Measurements from ENCODE around the gene PIN4. TPM values are rescaled to one million over a fixed set of nuclear protein-coding genes. Genes with fewer than 3 reads are reported as not detected.

Gene PIN4
- total RNA-seq, result 10 to 100 TPM in 3 of 4 donors, 1 to 10 TPM in 1; 6.5 to 19.0 (median 11.3) TPM

DNA sequence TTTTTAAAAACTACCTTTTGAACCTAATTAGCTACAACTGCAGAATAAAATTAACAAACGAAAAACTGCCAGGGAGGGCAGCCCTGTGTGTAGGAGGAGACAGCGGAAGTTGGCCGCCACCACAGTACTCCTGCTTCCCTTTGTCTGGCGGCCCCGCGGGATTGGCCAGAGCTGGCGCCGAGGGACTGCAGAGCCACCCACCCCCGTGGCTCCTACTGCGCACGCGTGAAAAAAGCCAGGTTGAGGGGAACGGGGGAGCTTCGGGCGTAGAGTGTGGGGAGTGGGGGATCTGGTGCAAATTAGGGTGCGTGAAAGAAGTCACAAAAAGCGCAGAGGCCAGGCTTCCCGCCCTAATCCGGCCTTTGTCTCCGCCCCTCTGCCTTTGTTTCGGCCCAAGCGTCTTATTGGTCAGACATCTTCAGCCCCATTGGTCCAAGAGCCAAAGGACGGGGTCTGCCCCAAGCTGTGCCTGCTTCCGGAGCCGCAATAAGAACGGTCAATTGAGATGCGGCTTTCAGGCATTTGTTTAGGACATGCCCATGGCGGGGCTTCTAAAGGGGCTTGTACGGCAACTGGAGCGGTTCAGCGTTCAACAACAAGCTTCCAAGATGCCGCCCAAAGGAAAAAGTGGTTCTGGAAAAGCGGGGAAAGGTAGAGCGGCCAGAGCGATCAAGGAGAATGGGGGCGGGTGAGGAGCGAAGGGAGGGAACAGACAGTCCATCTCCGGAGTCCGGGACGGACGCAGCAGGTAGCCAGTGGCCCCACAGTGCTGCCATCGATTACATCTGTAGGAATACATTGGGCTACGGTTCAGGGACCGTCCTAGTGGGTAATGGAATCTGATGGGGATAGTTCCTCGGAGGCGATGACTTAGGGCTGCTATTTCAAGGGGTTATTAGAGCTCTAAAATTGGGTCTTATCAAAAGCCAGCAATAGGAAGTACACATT lies at the start of gene PIN4:
Gene PIN4, plus strand, starts transcription at position 580 of the 948 bp plus-strand sequence. Its CDS starts 29 bp downstream, at position 609.
- peak within 1 kb of the TSS; percentile 70 to 86 (median 82) for H3K27ac ChIP-seq
- TF ChIP-seq POLR2A (IDR thresholded peaks at IDR 0.05), result peak in 1 of 2 donors; percentile 28
- TF ChIP-seq, protein P1, sequence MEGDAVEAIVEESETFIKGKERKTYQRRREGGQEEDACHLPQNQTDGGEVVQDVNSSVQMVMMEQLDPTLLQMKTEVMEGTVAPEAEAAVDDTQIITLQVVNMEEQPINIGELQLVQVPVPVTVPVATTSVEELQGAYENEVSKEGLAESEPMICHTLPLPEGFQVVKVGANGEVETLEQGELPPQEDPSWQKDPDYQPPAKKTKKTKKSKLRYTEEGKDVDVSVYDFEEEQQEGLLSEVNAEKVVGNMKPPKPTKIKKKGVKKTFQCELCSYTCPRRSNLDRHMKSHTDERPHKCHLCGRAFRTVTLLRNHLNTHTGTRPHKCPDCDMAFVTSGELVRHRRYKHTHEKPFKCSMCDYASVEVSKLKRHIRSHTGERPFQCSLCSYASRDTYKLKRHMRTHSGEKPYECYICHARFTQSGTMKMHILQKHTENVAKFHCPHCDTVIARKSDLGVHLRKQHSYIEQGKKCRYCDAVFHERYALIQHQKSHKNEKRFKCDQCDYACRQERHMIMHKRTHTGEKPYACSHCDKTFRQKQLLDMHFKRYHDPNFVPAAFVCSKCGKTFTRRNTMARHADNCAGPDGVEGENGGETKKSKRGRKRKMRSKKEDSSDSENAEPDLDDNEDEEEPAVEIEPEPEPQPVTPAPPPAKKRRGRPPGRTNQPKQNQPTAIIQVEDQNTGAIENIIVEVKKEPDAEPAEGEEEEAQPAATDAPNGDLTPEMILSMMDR (IDR thresholded peaks at IDR 0.05), result no peak
- peak; percentile 83 to 94 (median 85) for DNase-seq
- peaks cover 0 to 7% (median 0%) of the 10 kb centered on the region in 4 donors for H3K4me1 ChIP-seq
- no peaks in the 10 kb centered on the region for H3K27me3 ChIP-seq
- H3K36me3 ChIP-seq, result no peaks in the 10 kb centered on the region
- peak within 1 kb of the TSS; percentile 54 to 81 (median 55) for H3K4me3 ChIP-seq
- H3K9me3 ChIP-seq, result no peaks in the 10 kb centered on the region

DNA sequence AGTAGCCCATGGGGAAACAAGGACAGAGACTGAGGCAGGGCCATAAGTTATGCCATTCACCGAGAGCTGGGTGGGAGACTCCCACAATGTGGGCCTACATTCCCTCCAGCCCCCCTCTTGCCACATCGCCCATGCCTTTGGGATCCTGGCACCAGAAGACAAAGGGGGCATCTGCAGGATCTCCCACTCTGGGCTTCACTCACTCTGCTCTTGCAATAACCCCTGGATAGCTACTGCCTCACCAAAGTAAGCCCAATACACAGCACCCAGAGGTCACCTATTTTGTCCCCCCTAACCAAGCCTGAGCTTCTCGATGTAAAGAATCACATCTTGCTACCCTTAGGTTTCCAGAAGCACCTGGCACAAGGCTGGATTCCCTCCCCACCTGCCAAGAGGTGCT lies 49.1 kb upstream of the PIN4 start:
- Histone ChIP-seq H3K27me3 (no peaks in the 10 kb centered on the region), H3K4me1 (peaks cover 0 to 5% (median 0%) of the 10 kb centered on the region in 4 donors), H3K27ac (peak overlapping the region in 3 of 4 donors; percentile 8 to 72 (median 53)), H3K9me3 (no peaks in the 10 kb centered on the region), H3K36me3 (no peaks in the 10 kb centered on the region), H3K4me3 (peak overlapping the region in 1 of 4 donors; percentile 53)
- no peak for TF ChIP-seq POLR2A (IDR thresholded peaks at IDR 0.05)
- TF ChIP-seq, protein P1 (IDR thresholded peaks at IDR 0.05), result no peak
- no peak for DNase-seq

DNA sequence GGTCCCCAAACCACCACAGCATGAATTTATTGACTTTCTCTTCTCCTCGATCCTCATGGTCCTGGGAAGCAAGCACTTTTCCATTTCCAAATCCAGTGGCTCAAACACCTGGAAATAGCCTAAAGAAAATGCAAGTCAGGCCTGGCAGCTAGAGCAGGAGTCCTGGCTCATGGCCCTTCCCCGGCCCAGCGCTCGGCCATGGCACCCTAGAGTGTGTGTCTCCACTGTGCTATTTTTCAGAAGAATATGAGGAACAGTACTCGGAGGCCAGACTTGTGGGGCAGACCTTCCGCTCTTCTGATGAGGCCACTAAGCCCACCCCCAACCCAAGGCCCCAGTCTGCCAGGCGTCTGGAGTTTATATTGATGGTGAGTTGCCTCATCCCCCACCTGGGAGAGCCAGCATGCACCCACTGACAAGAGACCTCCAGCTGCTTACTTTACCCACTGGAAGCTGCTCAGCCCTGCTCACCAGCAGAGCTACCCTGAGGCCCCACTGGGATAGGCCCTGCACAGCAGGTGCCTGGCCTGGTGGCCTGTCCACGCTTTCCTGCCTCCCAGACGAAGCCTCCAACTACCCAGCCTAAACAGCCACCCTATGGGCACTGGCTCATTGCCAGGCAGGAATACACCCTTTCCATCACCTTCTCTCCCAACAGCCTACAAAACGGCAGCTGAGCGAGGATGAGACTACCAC lies 47.6 kb upstream of the PIN4 start:
- H3K9me3 ChIP-seq, result no peaks in the 10 kb centered on the region
- peaks cover 0 to 5% (median 0%) of the 10 kb centered on the region in 4 donors for H3K4me1 ChIP-seq
- TF ChIP-seq POLR2A (IDR thresholded peaks at IDR 0.05), result no peak
- TF ChIP-seq, protein P1 (IDR thresholded peaks at IDR 0.05), result no peak
- DNase-seq, result no peak
- H3K36me3 ChIP-seq, result no peaks in the 10 kb centered on the region
- H3K27ac ChIP-seq, result no peak overlapping the region
- no peaks in the 10 kb centered on the region for H3K27me3 ChIP-seq
- no peak overlapping the region for H3K4me3 ChIP-seq

DNA sequence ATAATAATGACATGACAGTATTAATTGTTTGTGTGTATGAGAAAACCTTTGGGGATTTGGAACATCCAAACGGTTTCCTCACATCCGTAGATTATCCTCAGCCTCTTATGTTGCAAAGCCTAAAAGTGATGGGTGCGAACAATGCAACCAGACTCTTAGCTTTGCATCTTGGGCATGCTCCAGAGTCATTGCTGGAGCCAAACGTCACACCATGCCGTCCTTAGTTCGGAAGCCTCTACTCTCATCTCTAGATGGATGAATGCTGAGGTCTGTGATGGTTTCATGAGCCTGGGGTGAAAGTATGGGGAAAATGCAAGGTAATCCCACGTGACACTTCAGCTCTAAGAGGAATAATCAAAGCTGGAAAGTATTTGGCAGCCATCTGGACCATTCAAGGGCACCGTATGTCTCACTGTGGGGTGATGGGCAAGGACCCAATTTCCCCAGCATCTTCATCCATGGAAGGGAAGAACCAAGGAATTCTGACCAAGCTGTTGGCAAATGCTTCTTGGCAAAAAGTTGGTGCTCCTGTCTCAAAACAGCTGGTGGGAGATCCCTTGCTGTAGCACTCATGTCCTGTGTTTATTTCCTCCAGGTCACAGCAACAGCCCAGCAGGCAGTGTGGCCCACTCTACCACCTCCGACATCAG lies 43.6 kb upstream of the PIN4 start:
- Histone ChIP-seq H3K9me3 (no peaks in the 10 kb centered on the region), H3K27ac (no peak overlapping the region), H3K36me3 (no peaks in the 10 kb centered on the region), H3K4me3 (no peak overlapping the region), H3K4me1 (no peaks in the 10 kb centered on the region), H3K27me3 (no peaks in the 10 kb centered on the region)
- DNase-seq, result no peak
- TF ChIP-seq, protein P1 (IDR thresholded peaks at IDR 0.05), result no peak
- no peak for TF ChIP-seq POLR2A (IDR thresholded peaks at IDR 0.05)

DNA sequence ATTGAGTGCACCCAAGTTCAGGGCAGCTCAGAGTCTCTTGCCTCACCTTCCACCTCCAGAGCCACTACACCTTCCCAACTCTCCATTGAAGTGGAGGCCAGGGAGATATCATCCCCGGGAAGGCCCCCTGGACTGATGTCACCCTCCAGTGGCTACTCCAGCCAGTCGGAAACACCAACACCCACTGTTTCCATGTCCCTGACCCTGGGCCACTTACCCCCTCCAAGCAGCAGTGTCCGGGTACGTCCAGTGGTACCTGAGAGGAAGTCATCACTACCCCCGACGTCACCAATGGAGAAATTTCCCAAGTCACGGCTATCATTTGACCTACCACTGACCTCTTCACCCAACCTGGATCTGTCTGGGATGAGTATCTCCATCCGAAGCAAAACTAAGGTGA lies 42.0 kb upstream of the PIN4 start:
- DNase-seq, result no peak
- TF ChIP-seq, protein P1 (IDR thresholded peaks at IDR 0.05), result no peak
- no peak for TF ChIP-seq POLR2A (IDR thresholded peaks at IDR 0.05)
- Histone ChIP-seq H3K36me3 (no peaks in the 10 kb centered on the region), H3K9me3 (no peaks in the 10 kb centered on the region), H3K27ac (no peak overlapping the region), H3K4me3 (no peak overlapping the region), H3K4me1 (no peaks in the 10 kb centered on the region), H3K27me3 (no peaks in the 10 kb centered on the region)

Data from Peyer's patch (tissue), 4 donors.